IMR-90 (cell line): ENCODE results near the gene ITPRIP.

Experiments used
- CHD1 ChIP-seq: IDR thresholded peaks from 2 replicates; pipeline ENCODE4 v1.6.1; 2012; ENCODE audit warnings: low read depth, low read length, improper control_type of control experiment
- MAZ ChIP-seq: IDR thresholded peaks from 2 replicates; pipeline ENCODE4 v1.6.1; 2012; ENCODE audit warnings: low read depth, mild to moderate bottlenecking, low read length, improper control_type of control experiment, moderate library complexity, borderline replicate concordance
- TF ChIP-seq, protein P1 (sequence below): conservative IDR thresholded peaks from 2 replicates; pipeline ENCODE4 v1.5.1; 2012; ENCODE audit warnings: mild to moderate bottlenecking, low read depth, low read length, improper control_type of control experiment

DNA sequence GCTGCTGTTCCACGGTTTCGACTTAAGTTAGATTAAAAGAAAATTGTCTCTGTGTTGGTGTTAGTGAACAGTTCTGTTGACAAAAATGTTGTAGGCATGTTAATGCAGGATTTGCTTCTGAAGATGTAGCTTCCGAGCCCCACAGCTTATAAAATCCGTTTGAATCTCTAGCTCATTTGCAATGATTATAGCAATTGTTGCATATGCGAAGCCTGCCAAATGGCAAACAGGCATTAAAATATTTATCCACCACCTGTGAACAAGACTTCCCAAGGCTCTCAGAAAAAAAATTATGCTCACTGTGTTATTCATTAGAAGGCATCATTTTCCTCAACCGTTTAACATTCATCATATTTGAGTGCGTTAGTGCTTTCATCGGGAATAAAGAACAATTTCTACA, 29.6 kb upstream of the ITPRIP start:
- no peak for TF ChIP-seq MAZ
- TF ChIP-seq, protein P1, sequence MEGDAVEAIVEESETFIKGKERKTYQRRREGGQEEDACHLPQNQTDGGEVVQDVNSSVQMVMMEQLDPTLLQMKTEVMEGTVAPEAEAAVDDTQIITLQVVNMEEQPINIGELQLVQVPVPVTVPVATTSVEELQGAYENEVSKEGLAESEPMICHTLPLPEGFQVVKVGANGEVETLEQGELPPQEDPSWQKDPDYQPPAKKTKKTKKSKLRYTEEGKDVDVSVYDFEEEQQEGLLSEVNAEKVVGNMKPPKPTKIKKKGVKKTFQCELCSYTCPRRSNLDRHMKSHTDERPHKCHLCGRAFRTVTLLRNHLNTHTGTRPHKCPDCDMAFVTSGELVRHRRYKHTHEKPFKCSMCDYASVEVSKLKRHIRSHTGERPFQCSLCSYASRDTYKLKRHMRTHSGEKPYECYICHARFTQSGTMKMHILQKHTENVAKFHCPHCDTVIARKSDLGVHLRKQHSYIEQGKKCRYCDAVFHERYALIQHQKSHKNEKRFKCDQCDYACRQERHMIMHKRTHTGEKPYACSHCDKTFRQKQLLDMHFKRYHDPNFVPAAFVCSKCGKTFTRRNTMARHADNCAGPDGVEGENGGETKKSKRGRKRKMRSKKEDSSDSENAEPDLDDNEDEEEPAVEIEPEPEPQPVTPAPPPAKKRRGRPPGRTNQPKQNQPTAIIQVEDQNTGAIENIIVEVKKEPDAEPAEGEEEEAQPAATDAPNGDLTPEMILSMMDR, result no peak
- no peak for TF ChIP-seq CHD1
